HG02852 (cell line): ENCODE measurements around the gene VPREB3.

Experiments used
- ATAC-seq: cut with Tn5 transposase; IDR thresholded peaks from one replicate; pipeline ENCODE4 v1.9.1; 2021; ENCODE audit warnings: mild to moderate bottlenecking, moderate library complexity; ENCODE audit not compliant: unreplicated experiment

The VPREB3 gene

GRCh38 chr22:23767673-23768548 lies 13.7 kb upstream of the VPREB3 start, which contains the start of gene CHCHD10:
Gene CHCHD10, minus strand, starts transcription at chr22:23767972. Its CDS starts 98 bp downstream, at chr22:23767874.
- peak; percentile 41 for ATAC-seq

- no peak for ATAC-seq
These were observed 13.1 kb upstream of the VPREB3 start for GRCh38 chr22:23767303-23767672.

- no peak for ATAC-seq
These were observed 11.0 kb upstream of the VPREB3 start for GRCh38 chr22:23764899-23765881.

- no peak for ATAC-seq
These were observed 9.7 kb upstream of the VPREB3 start for GRCh38 chr22:23763954-23764353.

- ATAC-seq: no peak
These were observed 9.3 kb upstream of the VPREB3 start for GRCh38 chr22:23763579-23763945.

GRCh38 chr22:23762842-23763578 lies 8.8 kb upstream of the VPREB3 start, which contains the start of gene C22orf15:
Gene C22orf15, plus strand, starts transcription at chr22:23762990. Its CDS starts 317 bp downstream, at chr22:23763307.
- ATAC-seq: no peak

GRCh38 chr22:23760056-23760455 lies 5.8 kb upstream of the VPREB3 start:
- ATAC-seq: no peak

GRCh38 chr22:23759566-23759965 lies 5.3 kb upstream of the VPREB3 start:
- ATAC-seq: no peak

GRCh38 chr22:23756891-23757290 lies 2.7 kb upstream of the VPREB3 start:
- no peak for ATAC-seq

- no peak for ATAC-seq
These were observed 1.5 kb upstream of the VPREB3 start for GRCh38 chr22:23755711-23756110.

GRCh38 chr22:23754980-23755636 lies 883 bp upstream of the VPREB3 start:
- ATAC-seq: no peak

- no peak for ATAC-seq
These were observed 840 bp downstream of the VPREB3 start for GRCh38 chr22:23753385-23753784.

GRCh38 chr22:23752750-23753149 lies 1.5 kb downstream of the VPREB3 start:
- no peak for ATAC-seq

- no peak for ATAC-seq
These were observed 2.0 kb downstream of the VPREB3 start for GRCh38 chr22:23752090-23752691.

- peak; percentile 18 for ATAC-seq
These were observed 2.7 kb downstream of the VPREB3 start for GRCh38 chr22:23751441-23751996.

GRCh38 chr22:23750714-23751440 lies 3.3 kb downstream of the VPREB3 start, which contains the start of gene ZNF70:
Gene ZNF70, minus strand, starts transcription at chr22:23751112. Its CDS starts 5,972 bp downstream, at chr22:23745140.
- ATAC-seq: peak; percentile 77

GRCh38 chr22:23750367-23750713 lies 3.9 kb downstream of the VPREB3 start:
- ATAC-seq: no peak

- no peak for ATAC-seq
These were observed 4.4 kb downstream of the VPREB3 start for GRCh38 chr22:23749841-23750301.

- no peak for ATAC-seq
These were observed 8.4 kb downstream of the VPREB3 start for GRCh38 chr22:23745791-23746190.
